ENCODE measurements around the gene TXNRD3. TPM values are rescaled to one million over a fixed set of nuclear protein-coding genes. Genes with fewer than 3 reads are reported as not detected.

Gene TXNRD3
- total RNA-seq, 2 donors from 2014 or later, result 7.4 to 8.3 TPM

GRCh38 chr3:126672340-126672739, 17.4 kb upstream of the TXNRD3 start:
- H3K27ac ChIP-seq, result no peak overlapping the region
- H3K36me3 ChIP-seq, result no peaks in the 10 kb centered on the region
- H3K4me1 ChIP-seq (ENCODE audit: control insufficient read depth in 1 of 2, low read depth in 2 of 2), result no peaks in the 10 kb centered on the region
- no peak overlapping the region for H3K4me3 ChIP-seq
- DNase-seq (ENCODE audit: low spot score) (no peak), ATAC-seq (ENCODE audit: insufficient number of reproducible peaks, low FRiP score, low read depth) (no peak)
- TF ChIP-seq CTCF (IDR thresholded peaks at IDR 0.05), result no peak
- H3K9me3 ChIP-seq, result no peaks in the 10 kb centered on the region
- H3K27me3 ChIP-seq (replicated peaks; ENCODE audit: insufficient read depth), result no peaks in the 10 kb centered on the region

GRCh38 chr3:126671521-126671920, 16.6 kb upstream of the TXNRD3 start:
- H3K4me3 ChIP-seq, result no peak overlapping the region
- TF ChIP-seq CTCF (IDR thresholded peaks at IDR 0.05), result no peak
- ATAC-seq (ENCODE audit: insufficient number of reproducible peaks, low FRiP score, low read depth) (no peak), DNase-seq (ENCODE audit: low spot score) (no peak)
- H3K27me3 ChIP-seq (replicated peaks; ENCODE audit: insufficient read depth), result no peaks in the 10 kb centered on the region
- H3K36me3 ChIP-seq, result no peaks in the 10 kb centered on the region
- H3K9me3 ChIP-seq, result no peaks in the 10 kb centered on the region
- no peak overlapping the region for H3K27ac ChIP-seq
- no peaks in the 10 kb centered on the region for H3K4me1 ChIP-seq (ENCODE audit: control insufficient read depth in 1 of 2, low read depth in 2 of 2)

- no peaks in the 10 kb centered on the region for H3K27me3 ChIP-seq (replicated peaks; ENCODE audit: insufficient read depth)
- TF ChIP-seq CTCF (IDR thresholded peaks at IDR 0.05), result no peak
- ATAC-seq (ENCODE audit: insufficient number of reproducible peaks, low FRiP score, low read depth) (no peak), DNase-seq (ENCODE audit: low spot score) (no peak)
- H3K4me1 ChIP-seq (ENCODE audit: control insufficient read depth in 1 of 2, low read depth in 2 of 2), result no peaks in the 10 kb centered on the region
- H3K27ac ChIP-seq, result no peak overlapping the region
- H3K4me3 ChIP-seq, result no peak overlapping the region
- no peaks in the 10 kb centered on the region for H3K36me3 ChIP-seq
- no peaks in the 10 kb centered on the region for H3K9me3 ChIP-seq
Measured at GRCh38 chr3:126668450-126669401, 13.8 kb upstream of the TXNRD3 start.

GRCh38 chr3:126667631-126668449, 12.9 kb upstream of the TXNRD3 start:
- DNase-seq (ENCODE audit: low spot score) (no peak), ATAC-seq (ENCODE audit: insufficient number of reproducible peaks, low FRiP score, low read depth) (no peak)
- Histone ChIP-seq H3K27me3 (replicated peaks; ENCODE audit: insufficient read depth) (no peaks in the 10 kb centered on the region), H3K27ac (no peak overlapping the region), H3K36me3 (no peaks in the 10 kb centered on the region), H3K9me3 (no peaks in the 10 kb centered on the region), H3K4me3 (no peak overlapping the region), H3K4me1 (ENCODE audit: control insufficient read depth in 1 of 2, low read depth in 2 of 2) (no peaks in the 10 kb centered on the region)
- TF ChIP-seq CTCF (IDR thresholded peaks at IDR 0.05), result no peak
